Neural progenitor cell (in vitro differentiated cells): Measurements from ENCODE around the gene SEMA6A.

Experiments
- CTCF ChIP-seq: fragments of 200-600 bp; sonication (generic); IDR thresholded peaks from 2 replicates; pipeline ENCODE4 v1.5.1; 2017; ENCODE audit warnings: antibody characterized with exemption, mild to moderate bottlenecking
- EZH2 ChIP-seq: fragments of 200-600 bp; sonication (generic); IDR thresholded peaks from 2 replicates; pipeline ENCODE4 v1.6.1; 2017; ENCODE audit warnings: antibody characterized with exemption, mild to moderate bottlenecking, moderate library complexity
- EZH2phosphoT487 ChIP-seq: fragments of 200-600 bp; sonication (generic); IDR thresholded peaks from 2 replicates; pipeline ENCODE4 v1.6.1; 2017; ENCODE audit warnings: antibody characterized with exemption

DNA sequence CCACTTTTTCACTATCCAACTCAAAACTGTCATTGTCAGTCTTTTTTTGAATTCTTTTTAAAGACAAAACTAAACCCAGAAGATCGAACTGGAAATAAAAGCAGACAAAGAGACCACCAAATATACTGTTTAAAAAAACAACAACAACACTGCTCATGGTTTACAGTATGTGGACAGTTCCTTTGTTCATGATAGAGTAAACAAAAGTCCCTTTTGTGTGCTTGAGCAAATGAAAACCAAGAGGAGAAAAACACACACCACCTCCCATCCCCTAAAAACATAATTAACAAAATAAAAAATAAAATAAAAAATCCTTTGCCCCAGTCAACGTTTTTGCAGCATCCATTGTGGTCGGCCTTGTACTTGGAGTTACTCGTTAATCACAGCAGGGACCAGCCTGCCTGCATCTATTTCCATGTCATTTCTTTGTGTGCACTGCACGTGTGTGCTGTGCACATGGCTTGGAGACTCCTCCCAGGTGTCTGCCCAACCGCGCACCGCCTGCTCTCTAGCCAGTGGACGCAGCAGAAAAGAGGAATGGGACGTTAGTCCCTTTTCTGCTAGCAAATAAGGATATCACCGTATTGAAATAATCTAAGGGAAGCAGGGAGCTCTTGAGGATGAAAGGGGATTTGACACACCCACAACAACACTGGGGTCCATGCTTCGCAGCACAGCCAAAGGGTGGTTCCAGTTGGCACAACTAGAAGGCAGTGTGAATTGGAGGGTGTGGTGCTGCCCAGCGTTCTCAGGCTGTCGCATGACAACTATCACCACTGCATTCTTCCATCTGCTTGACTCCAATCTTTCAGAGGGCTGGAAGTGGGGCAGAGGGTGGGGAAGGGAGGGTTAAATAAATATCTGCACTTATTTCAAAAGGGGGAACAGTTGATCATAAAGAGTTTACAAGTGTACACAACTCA lies 130.0 kb downstream of the SEMA6A start:
- TF ChIP-seq CTCF (no peak), EZH2 (no peak), EZH2phosphoT487 (no peak)
